Measurements from ENCODE around the gene METTL15.
"Not testable (repeated sequence)": the region's sequence is repeated elsewhere in the genome, so short reads cannot be mapped to it uniquely, and the experiment has no call there.

The METTL15 gene

DNA sequence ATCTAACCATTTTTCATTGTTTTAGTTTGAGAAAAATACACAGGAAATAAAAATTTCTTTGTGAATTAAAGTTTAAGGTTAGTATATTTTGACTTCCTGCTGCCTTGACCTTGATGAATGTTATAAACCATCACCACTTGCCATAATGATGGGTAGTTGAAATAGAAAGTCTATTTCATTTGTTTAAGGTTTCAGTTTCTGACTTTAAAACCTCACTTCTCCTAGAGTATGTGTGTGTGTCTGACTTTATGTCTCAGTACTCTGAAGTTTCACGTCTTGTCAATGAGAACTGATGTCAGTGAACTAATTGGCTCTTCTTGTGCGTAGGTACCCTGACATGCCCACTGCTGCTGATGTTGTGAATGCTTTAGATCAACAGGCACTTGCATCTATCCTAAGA lies 188.2 kb downstream of the METTL15 start:
- no peak for DNase-seq (ENCODE audit: low read depth in 3 of 3)

DNA sequence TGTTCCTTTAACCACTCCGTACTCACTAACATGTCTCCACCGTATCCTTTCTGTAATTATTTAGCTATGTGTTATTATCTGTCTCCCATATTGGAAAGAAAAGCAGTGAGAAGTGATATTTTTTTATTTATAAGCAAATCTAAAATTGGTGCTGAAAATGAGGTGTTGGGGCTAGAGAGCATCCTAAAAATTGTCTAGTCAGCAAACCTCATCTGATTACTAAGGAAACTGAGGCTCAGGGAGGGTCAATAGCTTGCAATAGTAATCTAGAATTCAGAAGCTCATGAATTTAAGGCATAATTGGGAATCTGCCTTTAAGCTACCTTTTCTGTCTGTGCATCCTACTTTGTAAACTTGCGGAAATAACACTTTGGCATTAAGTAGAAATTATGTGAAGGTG lies 190.0 kb downstream of the METTL15 start:
- DNase-seq (ENCODE audit: low read depth in 3 of 3): no peak

DNA sequence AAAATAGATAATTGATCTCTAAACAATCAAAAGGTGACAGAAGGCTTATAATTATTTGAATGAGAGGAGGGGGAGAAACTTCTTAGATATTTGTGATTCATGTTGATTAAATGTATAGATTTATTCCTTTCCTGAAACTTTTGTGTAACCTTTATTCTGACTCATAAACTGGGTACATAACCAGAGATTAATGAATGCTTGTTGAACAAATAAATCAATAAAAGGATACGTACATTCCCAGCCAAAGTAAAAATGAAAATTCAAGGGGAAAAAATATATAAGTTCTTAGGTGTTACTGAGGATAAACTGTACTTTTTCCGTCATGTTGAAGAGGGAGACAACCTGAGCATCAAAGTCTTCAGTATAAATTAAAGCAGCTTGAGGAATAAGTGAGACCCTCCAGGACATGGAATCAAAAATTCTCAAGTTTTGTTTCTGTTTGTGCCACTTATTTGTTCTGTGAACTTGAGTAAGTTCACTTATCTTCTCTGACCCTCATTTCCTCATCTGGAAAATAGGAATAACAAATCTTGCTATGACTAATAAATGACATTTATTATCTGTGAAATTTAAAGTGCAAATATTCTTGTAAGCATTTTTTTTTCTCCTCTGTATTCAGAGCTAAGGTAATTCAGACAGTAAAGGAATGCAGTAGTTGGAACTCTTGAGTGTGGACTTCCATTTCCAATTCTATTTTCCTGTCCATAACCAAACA lies 195.4 kb downstream of the METTL15 start:
- DNase-seq (ENCODE audit: low read depth in 3 of 3): no peak

DNA sequence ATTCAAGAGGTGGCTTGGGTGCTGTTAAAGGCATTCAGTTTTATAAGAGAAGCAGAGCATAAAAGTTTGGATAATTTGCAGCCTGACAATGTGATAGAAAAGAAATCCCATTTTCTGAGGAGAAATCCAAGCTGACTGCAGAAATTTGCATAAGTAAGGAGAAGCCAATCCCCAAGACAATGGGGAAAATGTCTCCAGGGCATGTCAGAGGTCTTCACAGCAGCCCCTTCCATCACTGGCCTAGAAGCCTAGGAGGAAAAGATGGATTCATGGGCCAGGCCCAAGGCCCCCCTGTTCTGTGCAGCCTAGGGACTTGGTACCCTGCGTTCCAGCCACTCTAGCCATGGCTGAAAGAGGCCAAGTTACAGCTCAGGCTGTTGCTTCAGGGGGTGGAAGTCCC lies 207.3 kb downstream of the METTL15 start:
- DNase-seq (ENCODE audit: low read depth in 3 of 3): no peak

DNA sequence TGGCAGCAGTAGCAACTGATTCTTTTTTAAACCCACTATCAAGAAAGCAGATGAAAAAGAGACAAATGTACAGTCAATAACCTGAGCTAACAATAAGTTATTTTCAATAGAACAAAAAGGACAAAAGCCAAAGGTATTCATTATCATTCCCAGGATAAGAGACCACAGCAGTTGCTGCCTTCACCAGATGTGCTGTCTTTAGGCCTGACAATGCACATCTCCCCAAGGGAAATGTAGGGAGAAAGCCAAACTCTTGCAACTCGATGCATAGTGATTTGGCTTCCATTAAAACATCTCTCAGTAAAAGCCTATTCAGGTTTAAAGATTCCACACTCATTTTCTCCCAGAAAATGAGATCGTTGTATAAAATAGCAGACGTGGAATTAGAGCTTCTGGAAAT lies 210.7 kb downstream of the METTL15 start:
- no peak for DNase-seq (ENCODE audit: low read depth in 3 of 3)

DNA sequence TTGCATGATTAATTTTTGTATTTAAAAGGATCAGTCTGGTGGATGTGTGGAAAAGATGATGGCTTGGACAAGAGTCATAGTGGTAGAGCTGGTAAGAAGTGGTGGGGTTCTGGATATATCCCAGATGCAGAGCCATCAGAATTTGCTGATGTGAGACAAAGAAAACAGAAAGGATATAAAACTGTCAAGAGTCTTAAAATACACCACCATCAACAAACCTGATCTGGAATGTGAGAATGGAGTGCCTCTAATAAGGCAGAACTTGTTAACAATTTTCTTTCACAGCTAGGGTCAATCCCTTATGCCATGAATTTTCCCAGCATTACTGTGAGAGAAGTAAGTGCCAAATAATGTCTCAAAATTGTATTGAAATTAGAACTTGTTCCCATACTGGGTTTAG lies 215.4 kb downstream of the METTL15 start:
- DNase-seq (ENCODE audit: low read depth in 3 of 3): no peak

DNA sequence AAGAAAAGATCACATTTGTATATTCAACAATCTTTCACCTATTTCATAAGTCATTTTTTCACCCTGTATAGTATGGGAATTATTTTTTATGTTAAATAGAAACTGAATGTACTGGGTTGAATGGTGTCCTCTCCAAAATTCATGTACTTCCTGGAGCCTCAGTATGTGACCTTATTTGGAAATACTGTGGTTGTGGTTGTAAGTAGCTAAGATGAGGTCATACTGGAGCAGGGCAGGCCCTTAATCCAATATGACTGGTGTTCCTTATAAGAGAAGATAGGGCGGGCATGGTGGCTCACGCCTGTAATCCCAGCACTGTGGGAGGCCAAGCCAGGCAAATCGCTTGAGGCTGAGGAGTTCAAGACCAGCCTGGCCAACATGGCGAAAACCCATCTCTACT lies 224.2 kb downstream of the METTL15 start:
- DNase-seq (ENCODE audit: low read depth in 3 of 3): not testable (repeated sequence)

DNA sequence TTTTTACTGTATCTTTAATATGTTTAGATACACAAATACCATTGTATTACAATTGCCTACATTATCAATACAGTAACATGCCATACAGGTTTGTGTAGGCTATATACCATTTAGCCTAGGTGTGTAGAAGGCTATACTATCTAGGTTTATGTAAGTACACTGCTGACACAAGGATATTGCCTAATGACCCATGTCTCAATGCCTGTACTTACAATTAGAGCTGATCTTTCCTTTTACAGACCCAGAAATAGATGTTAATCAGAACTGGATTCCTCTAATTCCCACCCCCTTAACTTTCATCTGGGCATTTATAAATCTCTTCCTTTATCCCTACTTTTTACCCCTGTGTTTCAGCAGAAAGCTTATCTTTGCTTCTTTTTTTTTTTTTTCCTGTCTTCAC lies 229.5 kb downstream of the METTL15 start:
- DNase-seq (ENCODE audit: low read depth in 3 of 3): no peak

DNA sequence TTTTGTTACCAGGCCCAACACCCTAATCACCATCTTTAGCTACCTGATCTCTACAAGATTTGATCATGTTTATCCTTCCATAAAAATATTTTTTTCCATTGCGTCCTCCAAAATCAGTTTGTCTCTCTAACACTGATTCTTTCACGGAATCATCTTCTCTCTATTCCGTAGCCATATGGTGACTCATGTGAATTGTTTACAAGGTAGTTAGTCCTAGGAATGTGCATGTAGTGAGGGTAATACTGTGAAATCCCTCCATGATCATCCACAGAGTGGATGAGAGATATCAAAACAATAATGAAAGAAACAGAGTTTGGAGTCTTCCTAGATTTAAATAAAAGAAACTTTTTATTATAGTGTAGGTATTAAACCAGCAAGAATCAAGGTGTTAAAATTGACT lies 230.2 kb downstream of the METTL15 start:
- DNase-seq (ENCODE audit: low read depth in 3 of 3): no peak

DNA sequence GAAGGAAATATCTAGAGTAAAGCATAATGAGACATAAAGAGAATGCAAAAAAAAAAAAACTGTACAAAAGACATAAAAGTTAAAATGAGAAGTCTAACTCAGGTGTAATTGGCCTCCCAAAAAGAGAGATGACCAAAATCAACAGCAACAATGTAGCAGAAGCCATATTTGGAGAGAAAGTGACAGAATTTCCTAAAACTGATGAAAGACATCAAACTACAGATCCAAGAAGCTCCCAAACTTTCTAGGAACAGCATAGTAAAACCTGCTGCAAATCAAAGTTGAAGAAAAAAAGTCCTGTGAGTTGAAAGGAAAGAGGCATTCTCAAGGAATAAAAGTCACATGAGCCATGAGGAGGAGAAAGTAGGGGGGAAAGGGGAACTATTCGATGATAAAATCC lies 231.3 kb downstream of the METTL15 start:
- DNase-seq (ENCODE audit: low read depth in 3 of 3): no peak

DNA sequence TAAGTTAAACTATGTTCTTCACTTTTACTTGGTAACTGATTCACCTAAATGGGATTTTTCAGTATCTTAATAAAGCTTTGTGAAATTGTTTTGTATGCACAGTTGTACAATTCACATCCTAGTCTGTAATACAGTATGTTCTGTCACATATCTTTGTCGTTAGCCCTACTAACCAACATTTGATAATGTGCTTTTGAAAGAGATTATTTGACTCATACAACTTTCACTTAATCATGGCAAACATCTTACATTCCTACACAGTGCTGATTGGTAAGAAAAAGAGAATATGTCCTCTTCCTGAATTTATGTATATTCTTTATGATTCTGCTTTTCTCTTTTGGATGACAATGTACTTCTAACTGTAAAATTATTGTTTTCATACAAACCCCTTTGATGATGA lies 234.5 kb downstream of the METTL15 start:
- DNase-seq (ENCODE audit: low read depth in 3 of 3): no peak

DNA sequence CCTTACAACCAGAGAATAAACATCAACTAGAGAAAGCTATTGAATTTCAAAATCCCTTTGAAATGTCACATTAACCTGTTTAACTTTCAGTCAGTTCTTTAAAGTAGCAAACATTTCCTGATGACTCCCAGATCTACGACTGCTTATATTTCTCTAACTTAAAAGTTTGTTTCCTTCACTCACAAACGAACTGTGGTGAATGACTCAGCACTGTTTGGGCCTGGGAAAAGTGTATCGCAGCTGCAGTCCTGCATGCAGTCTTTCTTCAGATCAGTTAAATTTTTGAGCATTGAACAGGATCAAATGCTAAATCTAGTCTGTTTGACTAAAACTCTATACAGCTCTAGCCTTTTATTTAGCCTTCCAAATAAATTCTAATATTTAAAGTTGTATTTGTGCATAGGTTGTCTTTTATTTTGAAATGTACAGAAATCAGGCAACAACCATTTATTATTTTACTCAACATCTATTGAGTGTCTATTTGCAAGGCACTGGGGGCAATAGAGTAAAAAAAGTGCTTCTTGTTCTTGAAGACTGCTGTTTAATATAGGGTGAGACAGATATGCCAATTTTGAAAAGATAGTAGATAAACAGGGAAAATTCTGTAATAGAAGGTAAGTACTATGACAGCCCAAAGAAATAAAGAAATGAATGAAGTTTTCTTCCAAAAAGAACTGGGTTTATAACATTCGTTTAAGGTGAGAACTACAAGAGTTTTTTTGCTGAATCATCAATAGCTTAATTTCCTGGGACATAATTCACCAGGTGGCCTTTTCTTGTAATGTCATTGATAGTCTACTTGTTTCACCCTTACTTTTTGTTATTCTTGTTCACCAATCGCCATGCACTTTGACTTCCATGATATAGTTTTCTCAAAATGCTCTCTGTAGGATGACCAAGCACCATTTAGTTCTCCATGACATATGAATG lies 235.4 kb downstream of the METTL15 start:
- DNase-seq (ENCODE audit: low read depth in 3 of 3): no peak

DNA sequence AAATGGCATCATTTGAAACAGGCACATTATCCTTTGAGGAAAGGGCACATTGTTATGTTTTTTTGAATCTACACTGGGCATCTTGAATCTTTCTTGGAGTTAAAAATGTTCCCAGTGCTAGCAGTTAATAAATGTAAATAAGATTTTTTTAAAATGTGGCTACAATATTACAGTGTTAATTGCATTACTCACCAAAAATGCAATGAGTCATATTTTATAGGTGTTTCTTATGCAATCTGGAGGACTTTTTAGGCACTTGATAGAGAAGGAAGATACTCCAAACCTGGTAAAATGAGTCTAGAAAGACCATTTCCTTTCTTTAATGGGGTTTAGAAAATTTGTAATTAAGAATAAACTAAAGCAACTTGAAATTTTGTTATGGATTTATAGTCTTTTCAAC lies 238.0 kb downstream of the METTL15 start:
- DNase-seq (ENCODE audit: low read depth in 3 of 3): no peak

DNA sequence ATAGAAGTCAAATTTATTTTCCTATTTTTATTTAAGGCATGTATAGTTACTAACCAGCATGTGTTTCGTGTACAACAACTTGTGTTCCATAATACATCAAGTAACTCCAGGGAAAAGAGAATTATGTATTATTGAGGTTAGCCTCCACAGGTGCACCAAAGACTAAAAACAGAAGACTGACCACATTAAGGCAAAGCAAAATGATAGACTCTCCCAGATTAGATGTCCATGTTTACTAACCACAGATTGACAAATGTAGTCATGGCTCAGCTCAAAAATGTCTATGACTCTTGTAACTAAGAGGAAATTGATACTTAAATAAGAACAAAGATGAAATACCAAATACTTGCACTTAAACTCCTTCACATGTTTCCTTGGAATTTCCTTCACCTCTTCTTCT lies 238.5 kb downstream of the METTL15 start:
- no peak for DNase-seq (ENCODE audit: low read depth in 3 of 3)

DNA sequence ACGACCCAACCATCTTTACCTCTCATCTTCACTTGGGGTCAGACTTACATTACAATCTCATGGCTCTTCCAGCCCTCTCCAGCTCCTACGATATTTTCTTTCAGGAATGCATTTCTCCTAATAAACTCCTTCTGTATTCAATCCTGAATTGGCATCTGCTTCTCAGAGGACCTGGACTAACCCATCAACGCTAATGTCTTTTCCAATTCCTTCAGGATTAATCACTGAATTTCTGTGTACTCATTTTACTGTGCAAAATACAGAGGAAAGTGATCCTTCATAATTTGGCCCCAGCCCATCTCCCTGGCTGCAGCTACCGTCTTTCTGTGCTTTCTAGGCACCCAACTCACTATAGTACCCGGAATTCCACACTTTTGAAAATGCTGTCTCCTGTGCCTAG lies 239.2 kb downstream of the METTL15 start:
- no peak for DNase-seq (ENCODE audit: low read depth in 3 of 3)

DNA sequence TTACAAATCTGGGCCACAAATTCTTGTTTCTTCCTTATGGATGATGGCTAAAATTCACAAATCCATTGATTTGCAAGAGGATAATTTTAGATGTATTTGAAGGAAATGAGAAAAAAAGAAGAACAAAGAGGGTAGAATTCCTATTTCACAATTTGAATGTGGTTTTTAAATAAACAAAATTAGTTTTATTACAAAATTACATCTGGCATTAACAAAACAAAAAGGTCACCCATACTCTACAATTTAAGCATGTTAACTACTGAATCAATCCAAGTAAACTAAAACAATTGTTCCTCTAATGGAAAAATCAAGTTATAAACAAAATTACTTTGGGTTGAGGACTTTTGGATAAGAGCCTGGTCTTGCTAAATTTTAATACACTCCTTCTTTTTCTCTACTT lies 242.0 kb downstream of the METTL15 start:
- no peak for DNase-seq (ENCODE audit: low read depth in 3 of 3)

DNA sequence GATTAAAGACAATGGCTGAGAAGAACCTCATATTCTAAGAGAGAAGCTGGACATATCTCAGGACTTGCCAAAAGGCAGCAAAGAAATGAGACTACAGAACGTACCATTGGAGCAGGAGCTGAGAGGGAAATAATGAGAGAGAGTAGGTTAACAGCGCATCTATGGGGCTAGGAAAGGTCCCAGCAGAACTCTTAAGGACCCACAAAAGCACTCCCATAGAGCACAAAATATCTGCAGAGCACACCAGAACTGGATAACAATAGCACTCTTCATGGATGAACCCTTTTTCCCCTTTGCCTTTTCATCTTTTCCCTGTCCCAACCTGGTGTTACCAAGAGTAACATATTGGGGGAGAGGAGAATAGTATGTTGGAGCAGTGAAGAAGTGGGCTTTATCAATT lies 245.8 kb downstream of the METTL15 start:
- no peak for DNase-seq (ENCODE audit: low read depth in 3 of 3)

DNA sequence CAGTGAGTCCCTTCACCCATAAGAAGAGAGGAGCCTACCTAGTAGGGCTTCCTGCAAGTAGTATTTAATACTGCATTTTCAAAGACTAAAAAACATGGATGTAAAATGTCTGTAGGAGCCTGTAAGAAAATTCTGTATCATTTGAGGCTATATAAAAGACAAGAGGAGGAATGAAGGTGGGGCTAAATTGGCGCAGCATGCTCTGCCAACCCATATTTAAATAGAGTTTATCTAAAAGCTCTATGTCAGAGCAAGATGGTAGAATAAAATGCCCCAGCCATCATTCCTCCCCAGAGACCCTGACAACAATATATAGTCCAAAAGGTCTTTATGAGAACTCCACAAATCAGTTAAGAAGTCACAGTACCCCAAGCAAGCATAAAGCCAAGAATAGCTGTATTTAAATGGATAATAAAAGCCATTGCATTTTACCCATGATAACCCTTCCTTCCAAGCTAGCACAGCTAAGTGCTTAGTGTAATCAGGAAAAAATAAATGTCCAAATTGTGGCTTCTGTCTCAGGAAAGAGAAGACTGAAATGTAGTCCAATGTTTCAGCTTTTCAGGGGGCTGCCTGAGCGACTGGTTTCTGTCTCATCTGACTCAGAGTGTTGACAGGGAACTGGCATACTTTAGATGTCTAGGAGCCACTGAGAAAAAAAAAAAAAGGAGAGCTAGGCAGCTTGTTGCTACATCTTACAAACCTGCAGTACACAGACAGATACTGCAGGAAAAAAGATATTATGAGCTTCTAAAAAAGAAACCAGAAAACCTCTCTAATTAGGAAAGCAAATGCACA lies 258.6 kb downstream of the METTL15 start:
- no peak for DNase-seq (ENCODE audit: low read depth in 3 of 3)

DNA sequence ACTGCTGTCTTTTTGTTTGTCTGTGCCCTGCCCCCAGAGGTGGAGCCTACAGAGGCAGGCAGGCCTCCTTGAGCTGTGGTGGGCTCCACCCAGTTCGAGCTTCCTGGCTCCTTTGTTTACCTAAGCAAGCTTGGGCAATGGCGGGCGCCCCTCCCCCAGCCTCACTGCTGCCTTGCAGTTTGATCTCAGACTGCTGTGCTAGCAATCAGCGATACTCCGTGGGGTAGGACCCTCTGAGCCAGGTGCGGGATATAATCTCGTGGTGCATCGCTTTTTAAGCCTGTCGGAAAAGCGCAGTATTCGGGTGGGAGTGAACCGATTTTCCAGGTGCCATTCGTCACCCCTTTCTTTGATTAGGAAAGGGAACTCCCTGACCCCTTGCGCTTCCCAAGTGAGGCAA lies 269.9 kb downstream of the METTL15 start:
- DNase-seq (ENCODE audit: low read depth in 3 of 3): not testable (repeated sequence)
